Liver (tissue), 9 donors: Measurements from ENCODE around the gene TBC1D4. TPM values are rescaled to one million over a fixed set of nuclear protein-coding genes. Genes with fewer than 3 reads are reported as not detected.

Experiments
- DNase-seq: peaks from one replicate; pipeline ENCODE4 v3.0.0-alpha.2; 2017; ENCODE audit warnings: low spot score
- H3K27ac ChIP-seq, 2 donors: one replicate each; pipeline ENCODE4 v1.7.0; 2013; ENCODE audit warnings: inconsistent platforms in 2 of 2, low read length in 2 of 2, control low read depth in 1 of 2, low read depth in 1 of 2, mild to moderate bottlenecking in 1 of 2
- H3K27me3 ChIP-seq, 4 donors: one replicate each; pipeline versions ENCODE4 v1.6.1 to v1.7.0; 2013; ENCODE audit warnings: low read length in 3 of 4, inconsistent platforms in 1 of 4, mild to moderate bottlenecking in 1 of 4, moderate library complexity in 1 of 4; ENCODE audit not compliant: control insufficient read depth in 4 of 4, insufficient read depth in 4 of 4
- H3K36me3 ChIP-seq, 4 donors: one replicate each; pipeline versions ENCODE4 v1.6.1 to v1.7.0; 2013; ENCODE audit warnings: low read length in 3 of 4, mild to moderate bottlenecking in 3 of 4, low read depth in 1 of 4, moderate library complexity in 1 of 4; ENCODE audit not compliant: control insufficient read depth in 4 of 4, insufficient read depth in 3 of 4
- H3K4me1 ChIP-seq, 4 donors: one replicate each; pipeline versions ENCODE4 v1.6.1 to v1.7.0; 2013; ENCODE audit warnings: low read length in 3 of 4, mild to moderate bottlenecking in 3 of 4, moderate library complexity in 1 of 4; ENCODE audit not compliant: control insufficient read depth in 4 of 4, insufficient read depth in 4 of 4
- H3K4me3 ChIP-seq, 3 donors: one replicate each; pipeline versions ENCODE4 v1.6.1 to v1.7.0; 2013; ENCODE audit warnings: low read length in 3 of 3, control low read depth in 1 of 3, low read depth in 1 of 3, mild to moderate bottlenecking in 1 of 3
- H3K9ac ChIP-seq, 2 donors: one replicate each; pipeline ENCODE4 v1.7.0; 2013; ENCODE audit warnings: low read length in 2 of 2, mild to moderate bottlenecking in 2 of 2, moderate library complexity in 2 of 2, control low read depth in 1 of 2, low read depth in 1 of 2
- H3K9me3 ChIP-seq, 4 donors: one replicate each; pipeline versions ENCODE4 v1.6.1 to v1.7.0; 2013; ENCODE audit warnings: low read length in 3 of 4; ENCODE audit not compliant: control insufficient read depth in 4 of 4
- EGR1 ChIP-seq, 2 donors: IDR thresholded peaks; 2 replicates each; pipeline ENCODE4 v1.6.1; 2016 to 2018; ENCODE audit warnings: antibody characterized with exemption in 2 of 2, low read depth in 2 of 2
- FOXA1 ChIP-seq: IDR thresholded peaks from 2 replicates; pipeline ENCODE4 v1.6.1; 2016; ENCODE audit warnings: antibody characterized with exemption
- FOXA2 ChIP-seq: IDR thresholded peaks from 2 replicates; pipeline ENCODE4 v1.6.1; 2016; ENCODE audit warnings: antibody characterized with exemption
- GABPA ChIP-seq, 2 donors: IDR thresholded peaks in 1 of 2; conservative IDR thresholded peaks in 1 of 2; 2 replicates each; pipeline ENCODE4 v1.6.1; 2016; ENCODE audit warnings: antibody characterized with exemption in 2 of 2, mild to moderate bottlenecking in 1 of 2, moderate library complexity in 1 of 2
- HNF4A ChIP-seq, 2 donors: conservative IDR thresholded peaks; 2 replicates each; pipeline ENCODE4 v1.6.1; 2016; ENCODE audit warnings: antibody characterized with exemption in 2 of 2, mild to moderate bottlenecking in 2 of 2
- HNF4G ChIP-seq: IDR thresholded peaks from 2 replicates; pipeline ENCODE4 v1.6.1; 2016; ENCODE audit warnings: antibody characterized with exemption
- JUND ChIP-seq, 2 donors: IDR thresholded peaks; 2 replicates each; pipeline ENCODE4 v1.6.1; 2016; ENCODE audit warnings: antibody characterized with exemption in 2 of 2
- MAX ChIP-seq: IDR thresholded peaks from 2 replicates; pipeline ENCODE4 v1.6.1; 2016; ENCODE audit warnings: antibody characterized with exemption
- NR2F2 ChIP-seq: IDR thresholded peaks from 2 replicates; pipeline ENCODE4 v1.6.1; 2016; ENCODE audit warnings: antibody characterized with exemption
- RAD21 ChIP-seq, 2 donors: IDR thresholded peaks; 2 replicates each; pipeline ENCODE4 v1.6.1; 2016; ENCODE audit warnings: antibody characterized with exemption in 2 of 2, mild to moderate bottlenecking in 2 of 2
- REST ChIP-seq: IDR thresholded peaks from 2 replicates; pipeline ENCODE4 v1.6.1; 2016; ENCODE audit warnings: antibody characterized with exemption, mild to moderate bottlenecking
- RXRA ChIP-seq, 2 donors: IDR thresholded peaks; 2 replicates each; pipeline ENCODE4 v1.6.1; 2017 to 2018; ENCODE audit warnings: antibody characterized with exemption in 2 of 2, mild to moderate bottlenecking in 1 of 2
- SP1 ChIP-seq: IDR thresholded peaks from 2 replicates; pipeline ENCODE4 v1.6.1; 2018; ENCODE audit warnings: antibody characterized with exemption, mild to moderate bottlenecking
- TAF1 ChIP-seq: conservative IDR thresholded peaks from 2 replicates; pipeline ENCODE4 v1.6.1; 2016; ENCODE audit warnings: antibody characterized with exemption, mild to moderate bottlenecking
- YY1 ChIP-seq: IDR thresholded peaks from 2 replicates; pipeline ENCODE4 v1.6.1; 2016; ENCODE audit warnings: antibody characterized with exemption, mild to moderate bottlenecking
- ZBTB33 ChIP-seq: IDR thresholded peaks from 2 replicates; pipeline ENCODE4 v1.6.1; 2016; ENCODE audit warnings: antibody characterized with exemption
- WGBS: extraction: QIAGEN DNeasy Blood & Tissue Kit; methylation state at CpG from one replicate; pipeline ENCODE4 v1.1.7; 2013; 5-methylcytosine and 5-hydroxymethylcytosine counted together
- polyA plus RNA-seq, 2 donors: library from polyadenylated mRNA; stranded (reverse) in 1 of 2; unstranded in 1 of 2; fragments of 200-250 nt in 1 of 2; fragments of >200 nt in 1 of 2; fragmentation: Nextera tagmentation in 1 of 2; extraction: Ambion mirVana in 1 of 2; gene quantifications; one replicate each; pipeline versions ENCODE4 v1.2.1 to v1.2.3, GENCODE V29; 2013 to 2015
- total RNA-seq, 2 donors: library from RNA; depleted of rRNA; stranded (reverse); fragments of >200 nt; gene quantifications; one replicate each; pipeline ENCODE4 v1.2.3, GENCODE V29; 2014
- donor health status: healthy.
- donor health status: healthy.
- donor health status: healthy.
- donor health status: healthy.
- donor health status: healthy.

TBC1D4 gene
- total and polyA plus RNA-seq, 4 donors: 2.3 to 11.1 (median 6.5) TPM

- no peak for TF ChIP-seq ZBTB33
- TF ChIP-seq RAD21 (IDR thresholded peaks at IDR 0.05): peak; percentile 65 to 84
- TF ChIP-seq HNF4G: no peak
- TF ChIP-seq SP1: no peak
- TF ChIP-seq RXRA (IDR thresholded peaks at IDR 0.05): peak in 1 of 2 donors; percentile 14
These were observed 124.2 kb downstream of the TBC1D4 start (continued) for GRCh38 chr13:75357576-75358289.

GRCh38 chr13:75356421-75356820 lies 125.5 kb downstream of the TBC1D4 start:
- no peak overlapping the region for H3K9ac ChIP-seq
- WGBS: 94% methylated on average over 3 of the region's 3 CpGs
- no peaks in the 10 kb centered on the region for H3K27me3 ChIP-seq
- no peak overlapping the region for H3K4me3 ChIP-seq
- H3K36me3 ChIP-seq: peaks cover 0 to 7% (median 0%) of the 10 kb centered on the region in 4 donors
- H3K9me3 ChIP-seq: no peaks in the 10 kb centered on the region
- H3K27ac ChIP-seq: no peak overlapping the region
- no peak for DNase-seq
- TF ChIP-seq ZBTB33: no peak
- no peak for TF ChIP-seq TAF1
- no peak for TF ChIP-seq HNF4A (conservative IDR thresholded peaks at IDR 0.05)
- no peak for TF ChIP-seq FOXA2
- TF ChIP-seq RAD21 (IDR thresholded peaks at IDR 0.05): no peak
- TF ChIP-seq MAX: no peak
- no peak for TF ChIP-seq EGR1 (IDR thresholded peaks at IDR 0.05; ENCODE audit: low read depth in 2 of 2)
- no peak for TF ChIP-seq YY1
- no peak for TF ChIP-seq JUND (IDR thresholded peaks at IDR 0.05)
- TF ChIP-seq RXRA (IDR thresholded peaks at IDR 0.05): no peak
- no peaks in the 10 kb centered on the region for H3K4me1 ChIP-seq

GRCh38 chr13:75355609-75356008 lies 126.4 kb downstream of the TBC1D4 start:
- H3K27me3 ChIP-seq: no peaks in the 10 kb centered on the region
- no peak overlapping the region for H3K9ac ChIP-seq
- H3K4me1 ChIP-seq: no peaks in the 10 kb centered on the region
- DNase-seq: no peak
- H3K27ac ChIP-seq: no peak overlapping the region
- H3K36me3 ChIP-seq: peaks cover 0 to 7% (median 0%) of the 10 kb centered on the region in 4 donors
- no peaks in the 10 kb centered on the region for H3K9me3 ChIP-seq
- H3K4me3 ChIP-seq: no peak overlapping the region
- no peak for TF ChIP-seq ZBTB33
- no peak for TF ChIP-seq YY1
- no peak for TF ChIP-seq HNF4G
- no peak for TF ChIP-seq HNF4A (conservative IDR thresholded peaks at IDR 0.05)
- TF ChIP-seq MAX: no peak
- no peak for TF ChIP-seq SP1
- no peak for TF ChIP-seq REST
- TF ChIP-seq TAF1: no peak
- no peak for TF ChIP-seq JUND (IDR thresholded peaks at IDR 0.05)
- no peak for TF ChIP-seq NR2F2
- no peak for TF ChIP-seq RAD21 (IDR thresholded peaks at IDR 0.05)
- TF ChIP-seq GABPA (IDR thresholded peaks at IDR 0.05 in 1 of 2, conservative IDR thresholded peaks at IDR 0.05 in 1 of 2): no peak
- TF ChIP-seq FOXA1: no peak
- TF ChIP-seq EGR1 (IDR thresholded peaks at IDR 0.05; ENCODE audit: low read depth in 2 of 2): no peak
- TF ChIP-seq RXRA (IDR thresholded peaks at IDR 0.05): no peak
